A549 (cell line): ENCODE measurements around the gene COL5A1. TPM values are rescaled to one million over a fixed set of nuclear protein-coding genes. Genes with fewer than 3 reads are reported as not detected.

Experiments used
- ATAC-seq, 2 experiments: fragments of 200-7000 bp in 1 of 2; fragments of >200 bp in 1 of 2; cut with Nextera tagmentation in 1 of 2; cut with Tn5 transposase in 1 of 2; 3 replicates each; pipeline versions ENCODE4 v1.8.0 to v1.9.1; 2018 to 2020; ENCODE audit warnings: mild to moderate bottlenecking in 1 of 2, moderate library complexity in 1 of 2
- CTCF ChIA-PET: fragments of 300-600 bp; sonication (Branson Sonifier 250); formaldehyde crosslinking; extraction: SDS; loops from one replicate; lab custom pipeline; 2021; ENCODE audit warnings: antibody characterized with exemption, inconsistent platforms; lab: Yijun Ruan, JAX
- POLR2A ChIA-PET: fragments of 350-600 bp; formaldehyde crosslinking; extraction: SDS; loops from one replicate; lab custom pipeline; 2021; ENCODE audit warnings: antibody characterized with exemption, inconsistent platforms; lab: Yijun Ruan, JAX
- DNase-seq, 2 experiments: peaks; one replicate each; pipeline versions ENCODE4 v3.0.0 to v3.0.0-alpha.2; 2011 to 2016; ENCODE audit warnings: low read depth in 1 of 2, low spot score in 1 of 2
- FAIRE-seq: peaks from 2 replicates; lab custom pipeline; 2011; peaks lifted over from hg19 to GRCh38; lab: Jason Lieb, UNC
- H3K27ac ChIP-seq, 2 experiments: fragments of >200 bp; sonication (Bioruptor Twin); formaldehyde crosslinking; 3 replicates each; pipeline ENCODE4 v1.5.1; 2016 to 2017
- H3K4me1 ChIP-seq: fragments of >200 bp; sonication (Bioruptor Twin); formaldehyde crosslinking; 3 replicates; pipeline ENCODE4 v1.6.1; 2016
- H3K4me2 ChIP-seq: fragments of >200 bp; sonication (Bioruptor Twin); formaldehyde crosslinking; 3 replicates; pipeline ENCODE4 v1.6.1; 2016
- H3K4me3 ChIP-seq: fragments of >200 bp; sonication (Bioruptor Twin); formaldehyde crosslinking; 3 replicates; pipeline ENCODE4 v1.5.1; 2016
- H3K9me3 ChIP-seq: fragments of >200 bp; sonication (Bioruptor Twin); formaldehyde crosslinking; 3 replicates; pipeline ENCODE4 v1.6.1; 2016
- BCL3 ChIP-seq: fragments of >200 bp; sonication (Bioruptor Twin); formaldehyde crosslinking; IDR thresholded peaks from 3 replicates; pipeline ENCODE4 v1.6.1; 2016
- CTCF ChIP-seq: fragments of >200 bp; sonication (Bioruptor Twin); formaldehyde crosslinking; IDR thresholded peaks from 3 replicates; pipeline ENCODE4 v1.5.1; 2016
- FOSB ChIP-seq: fragments of 250-450 bp; sonication (Bioruptor Pico); IDR thresholded peaks from 2 replicates; pipeline ENCODE4 v1.5.0; 2020; ENCODE audit warnings: mild to moderate bottlenecking, moderate library complexity
- HMGXB4 ChIP-seq: fragments of 250-450 bp; sonication (Bioruptor Pico); IDR thresholded peaks from 2 replicates; pipeline ENCODE4 v1.5.0; 2021; ENCODE audit warnings: mild to moderate bottlenecking, moderate library complexity, borderline replicate concordance
- POLR2AphosphoS2 ChIP-seq: conservative IDR thresholded peaks from 2 replicates; pipeline ENCODE4 v1.6.1; 2012; ENCODE audit warnings: low read length, improper control_type of control experiment, inconsistent platforms
- RCOR1 ChIP-seq: fragments of 150-350 bp; IDR thresholded peaks from 2 replicates; pipeline ENCODE4 v1.6.1; 2014; ENCODE audit warnings: antibody characterized with exemption, low read length, low read depth
- REST ChIP-seq: fragments of 200-600 bp; sonication (generic); IDR thresholded peaks from 2 replicates; pipeline ENCODE4 v1.6.1; 2016; ENCODE audit warnings: antibody characterized with exemption, mild to moderate bottlenecking, moderate library complexity
- SREBF2 ChIP-seq: fragments of 450-650 bp; IDR thresholded peaks from 2 replicates; pipeline ENCODE4 v1.6.1; 2014; ENCODE audit warnings: mild to moderate bottlenecking, moderate library complexity
- USF2 ChIP-seq: fragments of 450-650 bp; IDR thresholded peaks from 2 replicates; pipeline ENCODE4 v1.6.1; 2014; ENCODE audit warnings: antibody characterized with exemption
- ZC3H11A ChIP-seq: fragments of 450-650 bp; IDR thresholded peaks from 2 replicates; pipeline ENCODE4 v1.6.1; 2014; ENCODE audit warnings: antibody characterized with exemption, mild to moderate bottlenecking
- ZNF302 ChIP-seq: fragments of 250-450 bp; sonication (Bioruptor Pico); IDR thresholded peaks from 2 replicates; pipeline ENCODE4 v1.9.0; 2021; ENCODE audit warnings: inconsistent platforms, mild to moderate bottlenecking, moderate library complexity
- WGBS: methylation state at CpG from one replicate; pipeline ENCODE4 v1.1.6; 2017; ENCODE audit errors: missing lambda C conversion rate; 5-methylcytosine and 5-hydroxymethylcytosine counted together
- polyA plus RNA-seq, 4 experiments: library from polyadenylated mRNA; depleted of rRNA in 3 of 4; stranded (reverse); fragments of >200 nt; fragmentation: RNase III in 1 of 4; extraction: RNeasy Plus Mini Kit Qiagen cat#74134 plus additional on column Dnase treatment in 1 of 4; gene quantifications; 2 replicates in 3 of 4; 3 replicates in 1 of 4; pipeline ENCODE4 v1.2.3, GENCODE V29; 2011 to 2017

The COL5A1 gene
- polyA plus RNA-seq, 2 of the 4 experiments (the other 2 are of a cell fraction) = 16.1 to 67.5 TPM

GRCh38 chr9:134631881-134632280, 9.7 kb upstream of the COL5A1 start:
- no peaks in the 10 kb centered on the region for H3K9me3 ChIP-seq
- no peak overlapping the region for H3K27ac ChIP-seq
- CTCF ChIA-PET = interaction anchor here (0.9 to 1.6 kb wide), 4 partner anchors 9 to 182 kb away, joined by 3 to 5 read pairs (median 4); no protein-coding TSS in a partner anchor
- ATAC-seq = no peak
- no peak overlapping the region for H3K4me3 ChIP-seq
- H3K4me1 ChIP-seq = peaks cover 6% of the 10 kb centered on the region; the same call in 1 of the 3 replicates
- WGBS = 80% methylated on average over 10 of the region's 10 CpGs
- no peak for FAIRE-seq
- POLR2A ChIA-PET = no interaction called here
- no peak overlapping the region for H3K4me2 ChIP-seq
- TF ChIP-seq SREBF2 = no peak
- TF ChIP-seq RCOR1 = no peak
- DNase-seq = no peak

- CTCF ChIA-PET = interaction anchor here (0.9 to 1.3 kb wide), 3 partner anchors 10 to 183 kb away, joined by 3 to 5 read pairs (median 3); no protein-coding TSS in a partner anchor
- no peaks in the 10 kb centered on the region for H3K9me3 ChIP-seq
These were observed 9.3 kb upstream of the COL5A1 start for GRCh38 chr9:134632329-134632728.

More at GRCh38 chr9:134632329-134632728, 9.3 kb upstream of the COL5A1 start:
- FAIRE-seq (no peak), ATAC-seq (no peak), DNase-seq (no peak)
- no peak for TF ChIP-seq CTCF
- TF ChIP-seq ZNF302 = no peak
- no peak for TF ChIP-seq USF2
- no peak for TF ChIP-seq HMGXB4 (CRISPR knock-in tag)
- TF ChIP-seq FOSB (CRISPR knock-in tag) = no peak
- no peak for TF ChIP-seq ZC3H11A
- TF ChIP-seq REST = no peak
- no peak for TF ChIP-seq BCL3
- TF ChIP-seq POLR2AphosphoS2 = no peak
- no peak overlapping the region for H3K4me3 ChIP-seq
- H3K4me2 ChIP-seq = no peak overlapping the region
- POLR2A ChIA-PET = no interaction called here
- H3K4me1 ChIP-seq = peaks cover 10% of the 10 kb centered on the region; the same call in 2 of the 3 replicates
- 86% methylated on average over 9 of the region's 9 CpGs for WGBS
- no peak overlapping the region for H3K27ac ChIP-seq
